IMR-90 (cell line): ENCODE measurements around the gene LIPE. TPM values are rescaled to one million over a fixed set of nuclear protein-coding genes. Genes with fewer than 3 reads are reported as not detected.
A peak's percentile ranks its signal among the peaks of the same experiment; 100 is the strongest.

Source experiments
- ATAC-seq: fragments of 200-7000 bp; cut with Tn5 transposase; 2 replicates; pipeline ENCODE4 v1.9.1; 2020; ENCODE audit warnings: low read depth, mild to moderate bottlenecking, moderate library complexity
- BruUV-seq: library from RNA; stranded (reverse); fragments of 400-500 nt; replicated peaks from 2 replicates; lab custom pipeline; 2021; lab: Mats Ljungman, UMichigan
- CTCF ChIA-PET: fragments of 300-600 bp; formaldehyde crosslinking; extraction: SDS; loops from one replicate; lab custom pipeline; 2021; ENCODE audit warnings: antibody characterized with exemption; lab: Yijun Ruan, JAX
- POLR2A ChIA-PET: fragments of 300-600 bp; sonication (Branson Sonifier 250); formaldehyde crosslinking; loops from one replicate; lab custom pipeline; 2022; ENCODE audit warnings: antibody characterized with exemption; ENCODE audit not compliant: unreplicated experiment; lab: Charles Lee
- DNase-seq: peaks from one replicate; pipeline ENCODE4 v3.0.0; 2013
- H2AFZ ChIP-seq: replicated peaks from 2 replicates; pipeline ENCODE3; 2013; ENCODE audit warnings: low read length, mild to moderate bottlenecking; ENCODE audit not compliant: poor library complexity
- H2AK5ac ChIP-seq: 2 replicates; pipeline ENCODE4 v1.6.1; 2013; ENCODE audit warnings: low read depth, low read length, inconsistent platforms
- H2AK9ac ChIP-seq: replicated peaks from 2 replicates; pipeline ENCODE3; 2013; ENCODE audit warnings: mild to moderate bottlenecking, low read depth, low read length, moderate library complexity; ENCODE audit not compliant: poor library complexity
- H2BK120ac ChIP-seq: 2 replicates; pipeline ENCODE4 v1.6.1; 2013; ENCODE audit warnings: low read depth, low read length, inconsistent platforms
- H2BK15ac ChIP-seq: 3 replicates; pipeline ENCODE4 v1.6.1; 2013; ENCODE audit warnings: low read depth, low read length, inconsistent platforms
- H2BK20ac ChIP-seq: 2 replicates; pipeline ENCODE4 v1.6.1; 2013; ENCODE audit warnings: low read depth, mild to moderate bottlenecking, inconsistent platforms, low read length, moderate library complexity
- H2BK5ac ChIP-seq: 2 replicates; pipeline ENCODE4 v1.6.1; 2013; ENCODE audit warnings: mild to moderate bottlenecking, low read depth, low read length, inconsistent platforms; ENCODE audit not compliant: poor library complexity, severe bottlenecking
- H3K14ac ChIP-seq: replicated peaks from 2 replicates; pipeline ENCODE4 v1.6.1; 2013; ENCODE audit warnings: low read depth, low read length, inconsistent platforms
- H3K18ac ChIP-seq: 2 replicates; pipeline ENCODE4 v1.6.1; 2013; ENCODE audit warnings: low read depth, low read length, control low read depth
- H3K23ac ChIP-seq: 2 replicates; pipeline ENCODE4 v1.6.1; 2013; ENCODE audit warnings: low read depth, low read length, inconsistent platforms
- H3K27ac ChIP-seq: 2 replicates; pipeline ENCODE4 v1.5.1; 2013; ENCODE audit warnings: mild to moderate bottlenecking, control low read depth, low read length; ENCODE audit not compliant: insufficient read depth
- H3K27me3 ChIP-seq: 2 replicates; pipeline ENCODE4 v1.6.1; 2013; ENCODE audit warnings: low read length; ENCODE audit not compliant: control insufficient read depth, insufficient read depth
- H3K36me3 ChIP-seq: 2 replicates; pipeline ENCODE4 v1.6.1; 2013; ENCODE audit warnings: low read length, mixed read lengths; ENCODE audit not compliant: control insufficient read depth, insufficient read depth
- H3K4ac ChIP-seq: 2 replicates; pipeline ENCODE4 v1.6.1; 2013; ENCODE audit warnings: low read depth, low read length, inconsistent platforms
- H3K4me1 ChIP-seq: 2 replicates; pipeline ENCODE4 v1.6.1; 2013; ENCODE audit warnings: low read length, mixed read lengths; ENCODE audit not compliant: control insufficient read depth, insufficient read depth
- H3K4me2 ChIP-seq: 2 replicates; pipeline ENCODE4 v1.6.1; 2013; ENCODE audit warnings: low read depth, mild to moderate bottlenecking, control low read depth, low read length, moderate library complexity
- H3K4me3 ChIP-seq: 2 replicates; pipeline ENCODE4 v1.5.1; 2013; ENCODE audit warnings: low read depth, mild to moderate bottlenecking, control low read depth, low read length, moderate library complexity; ENCODE audit not compliant: insufficient read depth
- H3K56ac ChIP-seq: 2 replicates; pipeline ENCODE4 v1.6.1; 2013; ENCODE audit warnings: low read length, inconsistent platforms; ENCODE audit not compliant: insufficient read depth; ENCODE audit errors: extremely low read depth
- H3K79me1 ChIP-seq, 2 experiments: 2 replicates each; pipeline ENCODE4 v1.6.1; 2013; ENCODE audit warnings: low read length in 2 of 2, inconsistent platforms in 1 of 2, low read depth in 1 of 2
- H3K9ac ChIP-seq: 2 replicates; pipeline ENCODE4 v1.6.1; 2013; ENCODE audit warnings: low read depth, low read length, control low read depth
- H3K9me1 ChIP-seq: 2 replicates; pipeline ENCODE4 v1.6.1; 2013; ENCODE audit warnings: low read length, inconsistent platforms; ENCODE audit not compliant: insufficient read depth
- H3K9me3 ChIP-seq: 2 replicates; pipeline ENCODE4 v1.6.1; 2013; ENCODE audit warnings: low read length; ENCODE audit not compliant: control insufficient read depth, insufficient read depth
- H4K20me1 ChIP-seq: 2 replicates; pipeline ENCODE4 v1.6.1; 2013; ENCODE audit warnings: low read length, inconsistent platforms; ENCODE audit not compliant: insufficient read depth
- H4K5ac ChIP-seq: 2 replicates; pipeline ENCODE4 v1.6.1; 2013; ENCODE audit warnings: mild to moderate bottlenecking, low read depth, low read length, control low read depth
- H4K8ac ChIP-seq, 2 experiments: 2 replicates each; pipeline ENCODE4 v1.6.1; 2013; ENCODE audit warnings: low read depth in 2 of 2, low read length in 2 of 2, control low read depth in 1 of 2, inconsistent platforms in 1 of 2
- H4K91ac ChIP-seq: 2 replicates; pipeline ENCODE4 v1.6.1; 2013; ENCODE audit warnings: low read depth, low read length, inconsistent platforms; ENCODE audit not compliant: insufficient read depth
- CEBPB ChIP-seq: IDR thresholded peaks from 2 replicates; pipeline ENCODE4 v1.6.1; 2012; ENCODE audit warnings: low read depth, low read length, improper control_type of control experiment
- CHD1 ChIP-seq: IDR thresholded peaks from 2 replicates; pipeline ENCODE4 v1.6.1; 2012; ENCODE audit warnings: low read depth, low read length, improper control_type of control experiment
- NFE2L2 ChIP-seq: fragments of 150-350 bp; IDR thresholded peaks from 2 replicates; pipeline ENCODE4 v1.6.1; 2016; ENCODE audit warnings: low read depth, mild to moderate bottlenecking, low read length
- POLR2A ChIP-seq: IDR thresholded peaks from 2 replicates; pipeline ENCODE4 v1.6.1; 2012; ENCODE audit warnings: mild to moderate bottlenecking, low read depth, low read length
- WGBS, 2 experiments: methylation state at CpG; one replicate each; pipeline versions ENCODE4 v1.1.5 to v1.1.7; 2013; ENCODE audit warnings: missing lambda C conversion rate in 2 of 2; ENCODE audit not compliant: insufficient read length in 1 of 2; ENCODE audit errors: extremely low coverage in 2 of 2; 5-methylcytosine and 5-hydroxymethylcytosine counted together
- dilution Hi-C: fragments of 300-500 bp; cut with HindIII; formaldehyde crosslinking; loops from one replicate; pipeline ENCODE4 v1.14.3; 2018; ENCODE audit warnings: low sequenced_read_pairs; ENCODE audit not compliant: unreplicated experiment
- in situ Hi-C: fragments of 300-500 bp; cut with MboI; formaldehyde crosslinking; loops from 3 replicates; pipeline ENCODE4 v1.14.3; 2019; ENCODE audit warnings: low sequenced_read_pairs, inconsistent platforms, mixed read lengths
- intact Hi-C: fragments of 100-400 bp; cut with micrococcal nuclease; formaldehyde crosslinking; loops from 2 replicates; pipeline ENCODE4 v1.10.0; 2022
- polyA plus RNA-seq, 3 experiments: library from polyadenylated mRNA; depleted of rRNA; stranded (reverse); fragments of >200 nt; gene quantifications; 2 replicates each; pipeline ENCODE4 v1.2.3, GENCODE V29; 2012; ENCODE audit warnings: low replicate concordance in 1 of 3
- total RNA-seq: library from RNA; depleted of rRNA; stranded (reverse); fragments of >200 nt; gene quantifications from 2 replicates; pipeline ENCODE4 v1.2.3, GENCODE V29; 2012

LIPE gene
- total and polyA plus RNA-seq, 2 of the 4 experiments (the other 2 are of a cell fraction) = 1.1 to 5.4 TPM

DNA sequence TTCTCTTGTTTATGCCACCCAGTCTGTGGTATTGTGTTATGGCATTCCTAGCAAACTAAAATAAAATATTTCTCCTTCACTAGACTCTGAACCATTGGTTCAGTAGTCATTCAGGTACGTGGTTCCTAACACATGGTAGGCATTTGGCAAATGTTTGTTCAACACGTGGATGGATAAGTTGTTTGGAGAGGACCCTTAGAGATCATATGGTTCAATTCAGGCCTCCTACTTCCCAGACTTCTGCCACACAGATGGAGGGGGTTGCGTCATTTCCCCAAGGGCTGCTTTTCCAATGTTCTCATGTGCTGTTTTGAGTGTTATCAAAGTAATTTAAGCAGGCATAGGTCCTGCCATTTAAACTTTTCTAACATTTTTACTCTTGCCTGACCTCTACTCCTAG, 8.8 kb upstream of the LIPE start:
- POLR2A ChIA-PET = no interaction called here
- no peak overlapping the region for H3K4me2 ChIP-seq
- BruUV-seq = no TSS peak
- H3K23ac ChIP-seq = no peak overlapping the region
- DNase-seq (no peak), ATAC-seq (no peak; the same call in 1 of the 2 replicates)
- no peak overlapping the region for H3K4me3 ChIP-seq
- H4K5ac ChIP-seq = no peak overlapping the region
- TF ChIP-seq CHD1 (no peak), POLR2A (no peak), CEBPB (peak; percentile 41; the same call in 1 of the 2 replicates), NFE2L2 (no peak)
- dilution Hi-C loops (no loop called here), in situ Hi-C loops (no loop called here), intact Hi-C loops (no loop called here)
- peaks cover 6% of the 10 kb centered on the region; the same call in 1 of the 2 replicates for H3K27me3 ChIP-seq
- H2BK20ac ChIP-seq = no peak overlapping the region
- no peak overlapping the region for H2AFZ ChIP-seq
- H2BK15ac ChIP-seq = no peak overlapping the region
- H2AK9ac ChIP-seq = no peak overlapping the region
- H3K4ac ChIP-seq = no peak overlapping the region
- no peak overlapping the region for H3K56ac ChIP-seq
- peaks cover 3% of the 10 kb centered on the region; the same call in 1 of the 2 replicates for H3K9me1 ChIP-seq
- H3K9me3 ChIP-seq = no peaks in the 10 kb centered on the region
- no peak overlapping the region for H2AK5ac ChIP-seq
- H2BK5ac ChIP-seq = no peak overlapping the region
- H3K9ac ChIP-seq = no peak overlapping the region
- H3K4me1 ChIP-seq = no peaks in the 10 kb centered on the region
- H4K91ac ChIP-seq = no peak overlapping the region
- H4K20me1 ChIP-seq = no peaks in the 10 kb centered on the region
- H3K79me1 ChIP-seq = no peaks in the 10 kb centered on the region
- no CpG with 5 or more reads among the region's 3 CpGs for WGBS, 2 experiments
- no peak overlapping the region for H3K14ac ChIP-seq
- CTCF ChIA-PET = no interaction called here
- no peak overlapping the region for H3K18ac ChIP-seq
- no peak overlapping the region for H4K8ac ChIP-seq
- H2BK120ac ChIP-seq = no peak overlapping the region
- H3K36me3 ChIP-seq = no peaks in the 10 kb centered on the region
- H3K27ac ChIP-seq = no peak overlapping the region
